Measurements from ENCODE around the gene BRCA2.
A peak's percentile ranks its signal among the peaks of the same experiment; 100 is the strongest.

BRCA2 gene

DNA sequence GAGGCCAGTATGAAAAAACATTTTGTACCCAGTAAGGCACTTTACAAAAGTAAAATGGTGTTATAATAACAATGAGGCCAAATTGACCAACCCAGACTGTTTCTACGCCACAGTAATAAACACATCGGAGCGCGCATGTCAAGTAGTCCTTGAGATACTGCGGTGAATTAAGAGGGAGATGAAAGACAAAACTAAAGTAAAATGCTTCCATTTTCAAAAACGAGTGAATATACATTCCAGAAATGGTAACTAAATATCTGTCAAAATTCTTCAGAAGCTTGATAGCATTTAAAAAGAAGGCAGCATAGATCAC lies 93.6 kb downstream of the BRCA2 start:
- H3K4me3 ChIP-seq (ENCODE audit: insufficient read depth, low read depth, low read length, poor library complexity, severe bottlenecking): no peak overlapping the region
- no peaks in the 10 kb centered on the region for H3K9me3 ChIP-seq (ENCODE audit: control insufficient read depth, low read length)
- peaks cover 23% of the 10 kb centered on the region for H3K36me3 ChIP-seq (ENCODE audit: control insufficient read depth, insufficient read depth, low read length)
- no peak for DNase-seq
- H3K4me1 ChIP-seq (ENCODE audit: control insufficient read depth, insufficient read depth, low read length, poor library complexity, severe bottlenecking): no peaks in the 10 kb centered on the region
- no peaks in the 10 kb centered on the region for H3K27me3 ChIP-seq (replicated peaks; ENCODE audit: control insufficient read depth, insufficient read depth, low read length, poor library complexity, severe bottlenecking)
- H3K27ac ChIP-seq (ENCODE audit: insufficient read depth, low read length, poor library complexity, severe bottlenecking): no peak overlapping the region

DNA sequence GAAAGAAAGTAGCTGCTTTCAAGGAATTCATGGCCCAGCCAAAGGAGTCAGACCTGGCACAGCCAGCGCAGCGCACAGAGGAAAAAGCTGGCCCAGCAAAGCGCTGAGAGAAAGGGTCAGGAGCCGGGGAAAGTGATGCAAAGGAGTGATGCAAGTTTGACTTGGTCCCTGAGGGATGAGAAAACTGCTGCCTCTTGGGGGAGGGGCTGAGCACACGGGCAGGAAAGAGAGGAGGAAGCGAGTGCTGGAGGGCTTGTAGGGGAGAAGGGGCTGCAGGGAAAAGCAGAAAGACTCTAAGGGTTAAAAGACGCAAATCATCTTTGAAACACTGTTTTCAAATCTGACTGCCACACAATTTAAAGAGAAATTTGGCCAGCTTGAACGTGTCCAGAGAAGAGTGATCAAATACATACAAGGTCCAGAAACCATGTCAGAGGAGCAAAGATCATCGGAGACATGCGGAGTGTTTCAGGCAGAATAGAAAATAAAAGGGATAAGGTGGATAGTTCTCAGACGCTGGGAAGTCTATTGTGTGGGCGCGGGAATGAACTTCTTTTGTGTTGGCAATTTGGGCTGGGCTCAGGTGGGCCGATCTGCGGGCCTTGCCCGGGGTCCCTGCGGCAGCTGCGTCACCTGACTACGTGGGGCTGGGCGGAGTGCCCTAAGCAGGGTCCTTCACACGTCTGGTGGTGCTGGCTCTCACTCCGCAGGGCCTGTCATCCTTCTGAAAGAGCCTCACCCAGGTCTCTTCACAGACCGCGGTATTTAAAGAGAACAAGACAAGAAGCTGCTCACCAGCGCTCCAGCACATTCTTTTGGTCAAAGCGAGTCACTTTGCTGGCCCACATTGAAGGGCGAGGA lies 94.5 kb downstream of the BRCA2 start:
- H3K27ac ChIP-seq (ENCODE audit: insufficient read depth, low read length, poor library complexity, severe bottlenecking): no peak overlapping the region
- no peak for DNase-seq
- no peaks in the 10 kb centered on the region for H3K9me3 ChIP-seq (ENCODE audit: control insufficient read depth, low read length)
- H3K36me3 ChIP-seq (ENCODE audit: control insufficient read depth, insufficient read depth, low read length): peaks cover 15% of the 10 kb centered on the region
- no peaks in the 10 kb centered on the region for H3K27me3 ChIP-seq (replicated peaks; ENCODE audit: control insufficient read depth, insufficient read depth, low read length, poor library complexity, severe bottlenecking)
- no peak overlapping the region for H3K4me3 ChIP-seq (ENCODE audit: insufficient read depth, low read depth, low read length, poor library complexity, severe bottlenecking)
- H3K4me1 ChIP-seq (ENCODE audit: control insufficient read depth, insufficient read depth, low read length, poor library complexity, severe bottlenecking): no peaks in the 10 kb centered on the region

DNA sequence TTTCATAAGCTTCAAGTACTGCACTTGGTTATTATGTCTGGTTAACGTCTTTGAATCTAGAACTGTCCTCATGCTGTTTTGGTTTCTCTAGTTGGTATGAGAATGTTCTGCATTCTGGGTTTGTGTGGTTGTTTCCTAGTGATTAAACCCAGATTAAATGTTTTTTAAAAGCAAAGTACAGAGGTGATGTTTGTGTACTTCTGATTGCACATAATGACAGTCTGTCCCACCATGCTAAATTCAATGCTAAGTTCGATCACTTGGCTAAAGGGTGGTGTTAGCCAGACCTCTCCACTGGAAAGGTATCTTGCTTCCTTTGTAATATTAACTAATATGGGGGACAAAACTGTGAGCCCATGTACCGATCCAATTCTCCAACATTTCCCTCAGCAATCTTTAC lies 98.0 kb downstream of the BRCA2 start:
- no peaks in the 10 kb centered on the region for H3K27me3 ChIP-seq (replicated peaks; ENCODE audit: control insufficient read depth, insufficient read depth, low read length, poor library complexity, severe bottlenecking)
- H3K9me3 ChIP-seq (ENCODE audit: control insufficient read depth, low read length): no peaks in the 10 kb centered on the region
- no peaks in the 10 kb centered on the region for H3K4me1 ChIP-seq (ENCODE audit: control insufficient read depth, insufficient read depth, low read length, poor library complexity, severe bottlenecking)
- no peak overlapping the region for H3K4me3 ChIP-seq (ENCODE audit: insufficient read depth, low read depth, low read length, poor library complexity, severe bottlenecking)
- H3K36me3 ChIP-seq (ENCODE audit: control insufficient read depth, insufficient read depth, low read length): peaks cover 8% of the 10 kb centered on the region
- DNase-seq: no peak
- H3K27ac ChIP-seq (ENCODE audit: insufficient read depth, low read length, poor library complexity, severe bottlenecking): no peak overlapping the region

GRCh38 chr13:32414580-32414979 lies 99.3 kb downstream of the BRCA2 start:
- no peaks in the 10 kb centered on the region for H3K27me3 ChIP-seq (replicated peaks; ENCODE audit: control insufficient read depth, insufficient read depth, low read length, poor library complexity, severe bottlenecking)

GRCh38 chr13:32415019-32415418 lies 99.7 kb downstream of the BRCA2 start:
- H3K4me1 ChIP-seq (ENCODE audit: control insufficient read depth, insufficient read depth, low read length, poor library complexity, severe bottlenecking): no peaks in the 10 kb centered on the region
- no peaks in the 10 kb centered on the region for H3K9me3 ChIP-seq (ENCODE audit: control insufficient read depth, low read length)
- H3K27ac ChIP-seq (ENCODE audit: insufficient read depth, low read length, poor library complexity, severe bottlenecking): no peak overlapping the region
- H3K4me3 ChIP-seq (ENCODE audit: insufficient read depth, low read depth, low read length, poor library complexity, severe bottlenecking): no peak overlapping the region
- H3K27me3 ChIP-seq (replicated peaks; ENCODE audit: control insufficient read depth, insufficient read depth, low read length, poor library complexity, severe bottlenecking): no peaks in the 10 kb centered on the region
- H3K36me3 ChIP-seq (ENCODE audit: control insufficient read depth, insufficient read depth, low read length): peaks cover 13% of the 10 kb centered on the region
- no peak for DNase-seq

More at GRCh38 chr13:32414580-32414979, 99.3 kb downstream of the BRCA2 start:
- no peak for DNase-seq
- H3K4me1 ChIP-seq (ENCODE audit: control insufficient read depth, insufficient read depth, low read length, poor library complexity, severe bottlenecking): no peaks in the 10 kb centered on the region
- no peak overlapping the region for H3K4me3 ChIP-seq (ENCODE audit: insufficient read depth, low read depth, low read length, poor library complexity, severe bottlenecking)
- no peaks in the 10 kb centered on the region for H3K9me3 ChIP-seq (ENCODE audit: control insufficient read depth, low read length)
- peaks cover 9% of the 10 kb centered on the region for H3K36me3 ChIP-seq (ENCODE audit: control insufficient read depth, insufficient read depth, low read length)
- H3K27ac ChIP-seq (ENCODE audit: insufficient read depth, low read length, poor library complexity, severe bottlenecking): no peak overlapping the region

DNA sequence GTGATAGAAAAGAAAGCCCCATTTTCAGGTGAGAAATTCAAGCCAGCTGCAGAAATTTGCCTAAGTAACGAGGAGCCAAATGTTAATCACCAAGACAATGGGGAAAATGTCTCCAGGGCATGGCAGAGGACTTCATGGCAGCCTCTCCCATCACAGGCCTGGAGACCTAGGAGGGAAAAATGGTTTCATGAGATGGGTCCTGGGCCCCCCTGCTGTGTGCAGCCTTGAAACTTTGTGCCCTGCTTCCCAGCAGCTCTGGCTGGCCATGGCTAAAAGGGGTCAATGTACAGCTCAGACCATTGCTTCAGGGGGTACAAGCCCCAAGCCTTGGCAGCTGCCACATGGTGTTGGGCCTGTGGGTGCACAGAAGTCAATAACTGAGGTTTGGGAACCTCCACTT lies 102.7 kb downstream of the BRCA2 start:
- H3K36me3 ChIP-seq (ENCODE audit: control insufficient read depth, insufficient read depth, low read length): peaks cover 5% of the 10 kb centered on the region
- no peak overlapping the region for H3K4me3 ChIP-seq (ENCODE audit: insufficient read depth, low read depth, low read length, poor library complexity, severe bottlenecking)
- no peaks in the 10 kb centered on the region for H3K9me3 ChIP-seq (ENCODE audit: control insufficient read depth, low read length)
- no peaks in the 10 kb centered on the region for H3K4me1 ChIP-seq (ENCODE audit: control insufficient read depth, insufficient read depth, low read length, poor library complexity, severe bottlenecking)
- no peak overlapping the region for H3K27ac ChIP-seq (ENCODE audit: insufficient read depth, low read length, poor library complexity, severe bottlenecking)
- no peaks in the 10 kb centered on the region for H3K27me3 ChIP-seq (replicated peaks; ENCODE audit: control insufficient read depth, insufficient read depth, low read length, poor library complexity, severe bottlenecking)
- DNase-seq: no peak

GRCh38 chr13:32419862-32420261 lies 104.6 kb downstream of the BRCA2 start:
- H3K9me3 ChIP-seq (ENCODE audit: control insufficient read depth, low read length): no peaks in the 10 kb centered on the region
- H3K27ac ChIP-seq (ENCODE audit: insufficient read depth, low read length, poor library complexity, severe bottlenecking): no peak overlapping the region
- H3K36me3 ChIP-seq (ENCODE audit: control insufficient read depth, insufficient read depth, low read length): peaks cover 5% of the 10 kb centered on the region
- H3K4me1 ChIP-seq (ENCODE audit: control insufficient read depth, insufficient read depth, low read length, poor library complexity, severe bottlenecking): no peaks in the 10 kb centered on the region
- H3K27me3 ChIP-seq (replicated peaks; ENCODE audit: control insufficient read depth, insufficient read depth, low read length, poor library complexity, severe bottlenecking): no peaks in the 10 kb centered on the region
- no peak for DNase-seq
- no peak overlapping the region for H3K4me3 ChIP-seq (ENCODE audit: insufficient read depth, low read depth, low read length, poor library complexity, severe bottlenecking)

GRCh38 chr13:32423592-32423991 lies 108.3 kb downstream of the BRCA2 start:
- peaks cover 5% of the 10 kb centered on the region for H3K36me3 ChIP-seq (ENCODE audit: control insufficient read depth, insufficient read depth, low read length)
- no peak overlapping the region for H3K4me3 ChIP-seq (ENCODE audit: insufficient read depth, low read depth, low read length, poor library complexity, severe bottlenecking)
- peaks cover 8% of the 10 kb centered on the region for H3K4me1 ChIP-seq (ENCODE audit: control insufficient read depth, insufficient read depth, low read length, poor library complexity, severe bottlenecking)

GRCh38 chr13:32425158-32425557 lies 109.8 kb downstream of the BRCA2 start:
- no peak overlapping the region for H3K27ac ChIP-seq (ENCODE audit: insufficient read depth, low read length, poor library complexity, severe bottlenecking)
- no peak overlapping the region for H3K4me3 ChIP-seq (ENCODE audit: insufficient read depth, low read depth, low read length, poor library complexity, severe bottlenecking)
- H3K9me3 ChIP-seq (ENCODE audit: control insufficient read depth, low read length): no peaks in the 10 kb centered on the region
- H3K4me1 ChIP-seq (ENCODE audit: control insufficient read depth, insufficient read depth, low read length, poor library complexity, severe bottlenecking): peaks cover 14% of the 10 kb centered on the region
- H3K36me3 ChIP-seq (ENCODE audit: control insufficient read depth, insufficient read depth, low read length): no peaks in the 10 kb centered on the region
- no peak for DNase-seq
- H3K27me3 ChIP-seq (replicated peaks; ENCODE audit: control insufficient read depth, insufficient read depth, low read length, poor library complexity, severe bottlenecking): no peaks in the 10 kb centered on the region

More at GRCh38 chr13:32423592-32423991, 108.3 kb downstream of the BRCA2 start:
- no peaks in the 10 kb centered on the region for H3K27me3 ChIP-seq (replicated peaks; ENCODE audit: control insufficient read depth, insufficient read depth, low read length, poor library complexity, severe bottlenecking)
- DNase-seq: no peak
- no peak overlapping the region for H3K27ac ChIP-seq (ENCODE audit: insufficient read depth, low read length, poor library complexity, severe bottlenecking)
- H3K9me3 ChIP-seq (ENCODE audit: control insufficient read depth, low read length): no peaks in the 10 kb centered on the region

GRCh38 chr13:32426191-32426989 lies 111.1 kb downstream of the BRCA2 start:
- H3K4me3 ChIP-seq (ENCODE audit: insufficient read depth, low read depth, low read length, poor library complexity, severe bottlenecking): peak overlapping the region; percentile 75
- DNase-seq: peak; percentile 8 to 29 (median 12)
- H3K27me3 ChIP-seq (replicated peaks; ENCODE audit: control insufficient read depth, insufficient read depth, low read length, poor library complexity, severe bottlenecking): no peaks in the 10 kb centered on the region
- H3K4me1 ChIP-seq (ENCODE audit: control insufficient read depth, insufficient read depth, low read length, poor library complexity, severe bottlenecking): peaks cover 14% of the 10 kb centered on the region
- peak overlapping the region; percentile 82 for H3K27ac ChIP-seq (ENCODE audit: insufficient read depth, low read length, poor library complexity, severe bottlenecking)
- H3K9me3 ChIP-seq (ENCODE audit: control insufficient read depth, low read length): no peaks in the 10 kb centered on the region
- no peaks in the 10 kb centered on the region for H3K36me3 ChIP-seq (ENCODE audit: control insufficient read depth, insufficient read depth, low read length)

Data from effector memory CD4-positive, alpha-beta T cell (primary cell).